OCI-LY7 (cell line): ENCODE data around the gene MAP3K6. TPM values are rescaled to one million over a fixed set of nuclear protein-coding genes. Genes with fewer than 3 reads are reported as not detected.

Experiments
- BruUV-seq: library from RNA; stranded (reverse); fragments of 400-500 nt; replicated peaks from 2 replicates; lab custom pipeline; 2021; lab: Mats Ljungman, UMichigan
- CTCF ChIA-PET: fragments of 300-600 bp; sonication (Branson Sonifier 250); formaldehyde crosslinking; loops from one replicate; lab custom pipeline; 2022; ENCODE audit warnings: antibody characterized with exemption; ENCODE audit not compliant: unreplicated experiment; lab: Charles Lee
- POLR2A ChIA-PET: fragments of 300-600 bp; sonication (Branson Sonifier 250); formaldehyde crosslinking; loops from one replicate; lab custom pipeline; 2022; ENCODE audit warnings: antibody characterized with exemption; lab: Charles Lee
- DNase-seq: peaks from one replicate; pipeline ENCODE4 v3.0.0-alpha.2; 2015; ENCODE audit warnings: low spot score
- H2AFZ ChIP-seq: fragments of 200-600 bp; sonication (generic), shearing (Covaris generic); 2 replicates; pipeline ENCODE4 v1.6.1; 2014; ENCODE audit warnings: mild to moderate bottlenecking, antibody characterized with exemption, low read length, moderate library complexity
- H3K27ac ChIP-seq: fragments of 200-600 bp; sonication (generic); 2 replicates; pipeline ENCODE4 v1.5.1; 2014; ENCODE audit warnings: mixed run types, low read depth, mild to moderate bottlenecking, moderate library complexity, low read length, inconsistent platforms; ENCODE audit not compliant: poor library complexity, severe bottlenecking
- H3K36me3 ChIP-seq: fragments of 200-600 bp; sonication (generic); 2 replicates; pipeline ENCODE4 v1.6.1; 2014; ENCODE audit warnings: mild to moderate bottlenecking, antibody characterized with exemption, low read length, moderate library complexity, mixed read lengths; ENCODE audit not compliant: insufficient read depth
- H3K4me1 ChIP-seq: fragments of 200-600 bp; sonication (generic); 2 replicates; pipeline ENCODE4 v1.5.1; 2014; ENCODE audit warnings: mild to moderate bottlenecking, low read length; ENCODE audit not compliant: insufficient read depth, poor library complexity, severe bottlenecking
- H3K4me2 ChIP-seq: fragments of 200-600 bp; sonication (generic); 2 replicates; pipeline ENCODE4 v1.6.1; 2014; ENCODE audit warnings: mild to moderate bottlenecking, low read length
- H3K4me3 ChIP-seq: fragments of 200-600 bp; sonication (generic); 2 replicates; pipeline ENCODE4 v1.5.1; 2014; ENCODE audit warnings: mild to moderate bottlenecking, low read depth, low read length; ENCODE audit not compliant: poor library complexity, severe bottlenecking
- H3K79me2 ChIP-seq: fragments of 200-600 bp; sonication (generic); 2 replicates; pipeline ENCODE4 v1.6.1; 2016; ENCODE audit warnings: low read depth, mild to moderate bottlenecking, low read length, moderate library complexity, mixed read lengths; ENCODE audit not compliant: insufficient read depth
- H3K9me2 ChIP-seq: fragments of 200-600 bp; sonication (generic); 2 replicates; pipeline ENCODE4 v1.6.1; 2016; ENCODE audit warnings: mild to moderate bottlenecking, low read length, mixed read lengths; ENCODE audit not compliant: insufficient read depth
- H3K9me3 ChIP-seq: fragments of 200-600 bp; sonication (generic); 2 replicates; pipeline ENCODE4 v1.6.1; 2014; ENCODE audit warnings: mild to moderate bottlenecking, mixed run types, low read length, mixed read lengths
- H4K20me1 ChIP-seq: fragments of 200-600 bp; sonication (generic); 2 replicates; pipeline ENCODE4 v1.6.1; 2014; ENCODE audit warnings: mild to moderate bottlenecking, antibody characterized with exemption, low read length, moderate library complexity, mixed read lengths; ENCODE audit not compliant: insufficient read depth
- CTCF ChIP-seq: fragments of 200-600 bp; sonication (generic); conservative IDR thresholded peaks from 2 replicates; pipeline ENCODE4 v1.5.1; 2014; ENCODE audit warnings: mild to moderate bottlenecking, antibody characterized with exemption, low read length, moderate library complexity, mixed read lengths
- EZH2phosphoT487 ChIP-seq: fragments of 200-600 bp; sonication (generic); IDR thresholded peaks from 2 replicates; pipeline ENCODE4 v1.6.1; 2018; ENCODE audit warnings: low read depth, borderline replicate concordance, mild to moderate bottlenecking, mixed run types, antibody characterized with exemption, low read length, moderate library complexity, mixed read lengths
- intact Hi-C: fragments of 100-400 bp; cut with micrococcal nuclease; formaldehyde crosslinking; loops from one replicate; pipeline ENCODE4 v1.10.0; 2022; ENCODE audit not compliant: unreplicated experiment
- total RNA-seq, 2 experiments: library from RNA; depleted of rRNA in 1 of 2; stranded (reverse); fragments of >200 nt in 1 of 2; shearing (Covaris generic) in 1 of 2; gene quantifications; 2 replicates each; pipeline ENCODE4 v1.2.3, GENCODE V29; 2014 to 2022

The MAP3K6 gene
- total RNA-seq, 2 experiments from 2014 or later, result 5.9 to 8.0 TPM

GRCh38 chr1:27380766-27381733, 14.3 kb upstream of the MAP3K6 start:
- Histone ChIP-seq H3K9me2 (no peaks in the 10 kb centered on the region), H2AFZ (no peak overlapping the region), H3K4me2 (no peak overlapping the region), H3K4me1 (no peaks in the 10 kb centered on the region), H3K36me3 (no peaks in the 10 kb centered on the region), H3K9me3 (no peaks in the 10 kb centered on the region), H3K4me3 (no peak overlapping the region), H3K27ac (no peak overlapping the region), H4K20me1 (no peaks in the 10 kb centered on the region), H3K79me2 (no peaks in the 10 kb centered on the region)
- ChIA-PET CTCF (no interaction called here), POLR2A (no interaction called here)
- DNase-seq, result no peak
- BruUV-seq, result no TSS peak
- TF ChIP-seq CTCF (no peak), EZH2phosphoT487 (no peak)
- intact Hi-C loops, result no loop called here

GRCh38 chr1:27380224-27380623, 13.5 kb upstream of the MAP3K6 start:
- no TSS peak for BruUV-seq
- H3K9me3 ChIP-seq, result no peaks in the 10 kb centered on the region
- H3K4me1 ChIP-seq, result no peaks in the 10 kb centered on the region
- no peak overlapping the region for H3K27ac ChIP-seq
- CTCF ChIA-PET, result no interaction called here
- H3K9me2 ChIP-seq, result no peaks in the 10 kb centered on the region
- H3K36me3 ChIP-seq, result no peaks in the 10 kb centered on the region
- no peak overlapping the region for H2AFZ ChIP-seq
- no peak for TF ChIP-seq CTCF
- TF ChIP-seq EZH2phosphoT487, result no peak
- no peak overlapping the region for H3K4me3 ChIP-seq
- POLR2A ChIA-PET, result interaction anchor here (1.0 kb wide), 1 partner anchor 336 kb away, joined by 7 read pairs; no protein-coding TSS in a partner anchor
- H3K4me2 ChIP-seq, result no peak overlapping the region
- no peak for DNase-seq
- intact Hi-C loops, result no loop called here
- H3K79me2 ChIP-seq, result no peaks in the 10 kb centered on the region
- no peaks in the 10 kb centered on the region for H4K20me1 ChIP-seq
